GM12878 (cell line): ENCODE data around the gene MTHFD1. TPM values are rescaled to one million over a fixed set of nuclear protein-coding genes. Genes with fewer than 3 reads are reported as not detected.

ENCODE experiments used
- ATAC-seq: fragments of 200-7000 bp; cut with Tn5 transposase; 3 replicates; pipeline ENCODE4 v1.9.1; 2020; ENCODE audit warnings: mild to moderate bottlenecking, moderate library complexity
- BruUV-seq: library from RNA; stranded (reverse); fragments of 400-500 nt; replicated peaks from 2 replicates; lab custom pipeline; 2021; lab: Mats Ljungman, UMichigan
- CTCF ChIA-PET: fragments of 300-600 bp; sonication (Branson Sonifier 250); formaldehyde crosslinking; extraction: SDS; loops from one replicate; lab custom pipeline; 2021; ENCODE audit warnings: inconsistent platforms; lab: Yijun Ruan, JAX
- POLR2A ChIA-PET: fragments of 350-600 bp; formaldehyde crosslinking; extraction: SDS; loops from one replicate; lab custom pipeline; 2021; ENCODE audit warnings: inconsistent platforms; lab: Charles Lee
- RAD21 ChIA-PET: fragments of 300-600 bp; sonication (Branson Sonifier 250); formaldehyde crosslinking; loops from one replicate; lab custom pipeline; 2023; ENCODE audit warnings: antibody characterized with exemption; ENCODE audit not compliant: unreplicated experiment; lab: Charles Lee
- SMC1A ChIA-PET: fragments of 300-600 bp; sonication (Branson Sonifier 250); formaldehyde crosslinking; loops from one replicate; lab custom pipeline; 2023; ENCODE audit not compliant: unreplicated experiment, uncharacterized antibody; lab: Charles Lee
- DNase-seq: peaks from one replicate; pipeline ENCODE4 v3.0.0-alpha.2; 2011; ENCODE audit warnings: low read depth, low spot score
- FAIRE-seq: peaks from 3 replicates; lab custom pipeline; 2011; peaks lifted over from hg19 to GRCh38; lab: Jason Lieb, UNC
- H2AFZ ChIP-seq: 2 replicates; pipeline ENCODE4 v1.6.0; 2011; ENCODE audit warnings: low read depth, low read length, control low read depth; ENCODE audit not compliant: control insufficient read depth
- H3K27ac ChIP-seq: 2 replicates; pipeline ENCODE4 v1.5.1; 2011; ENCODE audit warnings: control low read depth; ENCODE audit not compliant: control insufficient read depth, insufficient read depth
- H3K27me3 ChIP-seq, 2 experiments: replicated peaks in 1 of 2; 2 replicates each; pipeline versions ENCODE4 v1.6.0 to v1.6.1; 2011; ENCODE audit warnings: low read length in 1 of 2; ENCODE audit not compliant: control insufficient read depth in 2 of 2, insufficient read depth in 2 of 2
- H3K36me3 ChIP-seq, 2 experiments: 2 replicates each; pipeline ENCODE4 v1.5.1; 2011; ENCODE audit warnings: low read length in 1 of 2; ENCODE audit not compliant: control insufficient read depth in 2 of 2, insufficient read depth in 2 of 2
- H3K4me1 ChIP-seq: 2 replicates; pipeline ENCODE4 v1.6.1; 2011; ENCODE audit warnings: mild to moderate bottlenecking, low read length, moderate library complexity, mixed read lengths; ENCODE audit not compliant: control insufficient read depth, insufficient read depth
- H3K4me2 ChIP-seq: 2 replicates; pipeline ENCODE4 v1.6.0; 2011; ENCODE audit warnings: control low read depth; ENCODE audit not compliant: control insufficient read depth, insufficient read depth
- H3K4me3 ChIP-seq: fragments of 200-600 bp; sonication (generic); 2 replicates; pipeline ENCODE4 v1.5.1; 2016
- H3K79me2 ChIP-seq: 2 replicates; pipeline ENCODE4 v1.6.0; 2011; ENCODE audit warnings: low read length; ENCODE audit not compliant: control insufficient read depth, insufficient read depth
- H3K9ac ChIP-seq: 2 replicates; pipeline ENCODE4 v1.8.0; 2011; ENCODE audit warnings: low read length, control low read depth, mixed read lengths; ENCODE audit not compliant: control insufficient read depth, insufficient read depth
- H3K9me3 ChIP-seq: replicated peaks from 3 replicates; pipeline ENCODE4 v1.5.1; 2011; ENCODE audit warnings: mild to moderate bottlenecking, low read length; ENCODE audit not compliant: control insufficient read depth, insufficient read depth
- H4K20me1 ChIP-seq: 2 replicates; pipeline ENCODE4 v1.6.0; 2011; ENCODE audit not compliant: control insufficient read depth, insufficient read depth
- ASH2L ChIP-seq: fragments of 300-600, 200-600 bp; sonication (generic); IDR thresholded peaks from 2 replicates; pipeline ENCODE4 v1.6.1; 2017; ENCODE audit warnings: low read depth, mild to moderate bottlenecking, borderline replicate concordance
- BCL11A ChIP-seq: IDR thresholded peaks from 2 replicates; pipeline ENCODE4 v1.6.1; 2011; ENCODE audit warnings: low read depth, low read length
- EP300 ChIP-seq, 2 experiments: fragments of 150-350 bp in 1 of 2; IDR thresholded peaks; 2 replicates each; pipeline ENCODE4 v1.6.1; 2011 to 2012; ENCODE audit warnings: low read depth in 2 of 2, low read length in 2 of 2, borderline replicate concordance in 1 of 2, improper control_type of control experiment in 1 of 2, inconsistent platforms in 1 of 2; ENCODE audit not compliant: control insufficient read depth in 1 of 2
- HDAC6 ChIP-seq: fragments of 200-600 bp; sonication (generic); IDR thresholded peaks from one replicate; pipeline ENCODE4 v1.8.0; 2017; ENCODE audit warnings: antibody characterized with exemption; ENCODE audit not compliant: unreplicated experiment
- KDM1A ChIP-seq: fragments of 200-600 bp; sonication (generic); IDR thresholded peaks from 2 replicates; pipeline ENCODE4 v1.6.1; 2016; ENCODE audit warnings: borderline replicate concordance
- MLLT1 ChIP-seq: fragments of 450-650 bp; IDR thresholded peaks from 2 replicates; pipeline ENCODE4 v1.6.1; 2016; ENCODE audit warnings: mild to moderate bottlenecking
- NFYB ChIP-seq: IDR thresholded peaks from 2 replicates; pipeline ENCODE4 v1.6.1; 2011; ENCODE audit warnings: low read depth, mild to moderate bottlenecking, low read length, improper control_type of control experiment, moderate library complexity; ENCODE audit not compliant: insufficient read depth
- RB1 ChIP-seq: fragments of 450-650 bp; formaldehyde crosslinking; IDR thresholded peaks from 2 replicates; pipeline ENCODE4 v1.6.1; 2017; ENCODE audit warnings: mild to moderate bottlenecking, borderline replicate concordance
- RELB ChIP-seq: fragments of 450-650 bp; IDR thresholded peaks from 2 replicates; pipeline ENCODE4 v1.6.1; 2017; ENCODE audit warnings: low read depth, mild to moderate bottlenecking, moderate library complexity
- SP1 ChIP-seq: IDR thresholded peaks from one replicate; pipeline ENCODE4 v1.6.1; 2011; ENCODE audit warnings: low read depth, low read length
- SREBF1 ChIP-seq: IDR thresholded peaks from 2 replicates; pipeline ENCODE4 v1.6.1; 2012; ENCODE audit warnings: mild to moderate bottlenecking, low read length
- ZBED1 ChIP-seq: IDR thresholded peaks from 2 replicates; pipeline ENCODE4 v1.6.1; 2016; ENCODE audit warnings: borderline replicate concordance
- ZNF274 ChIP-seq: IDR thresholded peaks from one replicate; pipeline ENCODE4 v1.8.0; 2011; ENCODE audit not compliant: insufficient read length, insufficient read depth
- ZNF622 ChIP-seq: fragments of 450-650 bp; IDR thresholded peaks from 2 replicates; pipeline ENCODE4 v1.6.1; 2017; ENCODE audit warnings: mild to moderate bottlenecking, inconsistent platforms
- WGBS: methylation state at CpG from one replicate; pipeline ENCODE4 v1.1.6; 2016; ENCODE audit warnings: low lambda C conversion rate; ENCODE audit not compliant: insufficient replicate concordance, insufficient coverage; ENCODE audit errors: missing lambda C conversion rate; 5-methylcytosine and 5-hydroxymethylcytosine counted together
- in situ Hi-C: fragments of 300-500 bp; cut with MboI; formaldehyde crosslinking; loops from 9 replicates; pipeline ENCODE4 v1.14.3; 2018; ENCODE audit warnings: mixed read lengths
- intact Hi-C: fragments of 100-400 bp; cut with micrococcal nuclease; formaldehyde crosslinking; loops from one replicate; pipeline ENCODE4 v1.14.2; 2022; ENCODE audit not compliant: unreplicated experiment
- polyA plus RNA-seq, 11 experiments: library from polyadenylated mRNA; depleted of rRNA in 4 of 11; unstranded in 6 of 11; stranded (reverse) in 5 of 11; fragments of >200 nt; fragmentation: Nextera tagmentation in 4 of 11; fragmentation: Illumina TruSeq in 1 of 11; extraction: Ambion mirVana in 4 of 11; extraction: Trizol in 1 of 11; gene quantifications; 1 replicate in 1 of 11; 2 replicates in 10 of 11; pipeline versions ENCODE4 v1.2.1 to v1.2.3, GENCODE V29; 2011 to 2016; ENCODE audit warnings: inconsistent platforms in 2 of 11, missing spikeins in 2 of 11, low read depth in 1 of 11
- total RNA-seq, 4 experiments: library from RNA; depleted of rRNA in 3 of 4; stranded (reverse); fragments of >200 nt in 3 of 4; fragmentation: Illumina TruSeq in 1 of 4; extraction: Trizol in 1 of 4; gene quantifications; 2 replicates each; pipeline versions ENCODE4 v1.2.1 to v1.2.3, GENCODE V29; 2013 to 2021
- TF ChIP-seq, protein P1 (sequence below): fragments of 450-650 bp; formaldehyde crosslinking; IDR thresholded peaks from 2 replicates; pipeline ENCODE4 v1.4.0; 2022; ENCODE audit warnings: mild to moderate bottlenecking, moderate library complexity
- TF ChIP-seq, protein P2 (sequence below): fragments of 450-650 bp; IDR thresholded peaks from 2 replicates; pipeline ENCODE4 v1.6.1; 2016; ENCODE audit warnings: mild to moderate bottlenecking

The MTHFD1 gene
- total and polyA plus RNA-seq, 10 of the 15 experiments (the other 5 are each of a cell fraction or from before 2014, with no cell fraction given) = 99.3 to 310 (median 173) TPM

- RAD21 ChIA-PET = interaction anchor here (1.0 to 2.3 kb wide), 7 partner anchors 17 to 121 kb away, joined by 3 to 12 read pairs (median 6); partner anchors contain the start of gene MTHFD1
- in situ Hi-C loops = no loop called here
- SMC1A ChIA-PET = interaction anchor here (0.6 to 6.2 kb wide), 23 partner anchors 8 to 167 kb away, joined by 3 to 95 read pairs (median 4); partner anchors contain the start of gene ZBTB25
- Histone ChIP-seq H3K4me2 (peak within 1 kb of the TSS; percentile 94), H3K4me1 (peaks cover 33% of the 10 kb centered on the region), H3K9ac (peak within 1 kb of the TSS; percentile 45; the same call in 1 of the 2 replicates), H3K9me3 (no peaks in the 10 kb centered on the region), H3K36me3 (peaks cover 0 to 4% of the 10 kb centered on the region in 2 experiments; a peak in 1 of 4 replicates), H3K27ac (peak within 1 kb of the TSS; percentile 29; the same call in 1 of the 2 replicates), H4K20me1 (no peaks in the 10 kb centered on the region), H3K79me2 (no peaks in the 10 kb centered on the region), H3K27me3 (no peaks in the 10 kb centered on the region), H2AFZ (peak within 1 kb of the TSS; percentile 73), H3K4me3 (peak within 1 kb of the TSS; percentile 79)
- CTCF ChIA-PET = interaction anchor here (0.9 to 6.4 kb wide), 13 partner anchors 13 to 121 kb away, joined by 3 to 60 read pairs (median 14); no protein-coding TSS in a partner anchor
- BruUV-seq = no TSS peak
- DNase-seq (no peak), ATAC-seq (peak; percentile 89), FAIRE-seq (no peak)
- intact Hi-C loops = no loop called here
- POLR2A ChIA-PET = interaction anchor here (0.5 to 2.4 kb wide), 11 partner anchors 8 to 128 kb away, joined by 3 to 16 read pairs (median 3); no protein-coding TSS in a partner anchor
- WGBS = 1% methylated on average over 31 of the region's 74 CpGs
- no peak for TF ChIP-seq SREBF1
- TF ChIP-seq ZNF622 = no peak
- TF ChIP-seq, protein P1, sequence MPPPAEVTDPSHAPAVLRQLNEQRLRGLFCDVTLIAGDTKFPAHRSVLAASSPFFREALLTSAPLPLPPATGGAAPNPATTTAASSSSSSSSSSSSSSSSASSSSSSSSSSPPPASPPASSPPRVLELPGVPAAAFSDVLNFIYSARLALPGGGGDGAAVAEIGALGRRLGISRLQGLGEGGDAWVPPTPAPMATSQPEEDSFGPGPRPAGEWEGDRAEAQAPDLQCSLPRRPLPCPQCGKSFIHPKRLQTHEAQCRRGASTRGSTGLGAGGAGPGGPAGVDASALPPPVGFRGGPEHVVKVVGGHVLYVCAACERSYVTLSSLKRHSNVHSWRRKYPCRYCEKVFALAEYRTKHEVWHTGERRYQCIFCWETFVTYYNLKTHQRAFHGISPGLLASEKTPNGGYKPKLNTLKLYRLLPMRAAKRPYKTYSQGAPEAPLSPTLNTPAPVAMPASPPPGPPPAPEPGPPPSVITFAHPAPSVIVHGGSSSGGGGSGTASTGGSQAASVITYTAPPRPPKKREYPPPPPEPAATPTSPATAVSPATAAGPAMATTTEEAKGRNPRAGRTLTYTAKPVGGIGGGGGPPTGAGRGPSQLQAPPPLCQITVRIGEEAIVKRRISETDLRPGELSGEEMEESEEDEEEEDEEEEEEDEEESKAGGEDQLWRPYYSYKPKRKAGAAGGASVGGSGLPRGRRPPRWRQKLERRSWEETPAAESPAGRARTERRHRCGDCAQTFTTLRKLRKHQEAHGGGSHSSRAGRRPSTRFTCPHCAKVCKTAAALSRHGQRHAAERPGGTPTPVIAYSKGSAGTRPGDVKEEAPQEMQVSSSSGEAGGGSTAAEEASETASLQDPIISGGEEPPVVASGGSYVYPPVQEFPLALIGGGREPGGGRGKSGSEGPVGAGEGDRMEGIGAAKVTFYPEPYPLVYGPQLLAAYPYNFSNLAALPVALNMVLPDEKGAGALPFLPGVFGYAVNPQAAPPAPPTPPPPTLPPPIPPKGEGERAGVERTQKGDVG (CRISPR knock-in tag) = no peak
- TF ChIP-seq RELB = no peak
- TF ChIP-seq ZBED1 = no peak
- no peak for TF ChIP-seq EP300 (IDR thresholded peaks at IDR 0.05; ENCODE audit: borderline replicate concordance in 1 of 2, control insufficient read depth in 1 of 2, low read depth in 2 of 2, low read length in 2 of 2)
- peak; percentile 83; the same call in 1 of the 2 replicates for TF ChIP-seq NFYB
- no peak for TF ChIP-seq ASH2L
- TF ChIP-seq SP1 = no peak
- TF ChIP-seq ZNF274 = no peak
- no peak for TF ChIP-seq HDAC6
- no peak for TF ChIP-seq RB1
- TF ChIP-seq, protein P2, sequence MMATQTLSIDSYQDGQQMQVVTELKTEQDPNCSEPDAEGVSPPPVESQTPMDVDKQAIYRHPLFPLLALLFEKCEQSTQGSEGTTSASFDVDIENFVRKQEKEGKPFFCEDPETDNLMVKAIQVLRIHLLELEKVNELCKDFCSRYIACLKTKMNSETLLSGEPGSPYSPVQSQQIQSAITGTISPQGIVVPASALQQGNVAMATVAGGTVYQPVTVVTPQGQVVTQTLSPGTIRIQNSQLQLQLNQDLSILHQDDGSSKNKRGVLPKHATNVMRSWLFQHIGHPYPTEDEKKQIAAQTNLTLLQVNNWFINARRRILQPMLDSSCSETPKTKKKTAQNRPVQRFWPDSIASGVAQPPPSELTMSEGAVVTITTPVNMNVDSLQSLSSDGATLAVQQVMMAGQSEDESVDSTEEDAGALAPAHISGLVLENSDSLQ = no peak
- no peak for TF ChIP-seq KDM1A
- TF ChIP-seq MLLT1 = no peak
- TF ChIP-seq BCL11A = no peak
Observed at GRCh38 chr14:64465191-64465822, 77.2 kb downstream of the MTHFD1 start, which contains the start of gene AKAP5. AKAP5 (plus strand) TSS chr14:64465499; CDS start chr14:64468395, 2,896 bp downstream.
